CD4-positive, alpha-beta T cell treated with Interleukin-17A for 1 hour (primary cell): ENCODE measurements around the gene GPR87.
A peak's percentile ranks its signal among the peaks of the same experiment; 100 is the strongest.

Source experiments
- DNase-seq: peaks from one replicate; pipeline ENCODE4 v3.0.0-alpha.2; 2020

Gene GPR87

GRCh38 chr3:151315136-151315535, 1.5 kb downstream of the GPR87 start:
- DNase-seq = no peak

GRCh38 chr3:151314593-151314992, 2.0 kb downstream of the GPR87 start:
- no peak for DNase-seq

DNA sequence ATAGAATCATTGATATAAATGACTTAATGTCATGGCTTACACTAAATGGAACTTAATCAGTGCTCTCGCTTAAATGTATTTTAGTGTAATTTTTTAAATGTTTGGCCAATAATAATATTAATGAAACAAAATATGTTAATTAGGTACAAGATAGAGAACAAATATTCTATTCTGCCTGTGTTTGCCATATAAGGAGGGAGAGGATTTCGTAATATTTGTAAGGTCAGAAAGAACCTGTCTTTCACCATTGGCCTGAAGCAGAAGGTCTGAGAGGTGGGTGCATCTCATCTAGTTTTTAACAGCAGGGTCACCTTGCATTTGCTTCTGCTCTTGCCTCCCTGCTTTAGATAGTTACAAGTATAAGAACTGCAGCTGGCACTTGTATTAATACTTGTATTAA, 2.5 kb downstream of the GPR87 start:
- DNase-seq = no peak

- no peak for DNase-seq
Observed at GRCh38 chr3:151312972-151313371, 3.6 kb downstream of the GPR87 start.

- DNase-seq = no peak
Observed at GRCh38 chr3:151309566-151309965, 7.1 kb downstream of the GPR87 start.

GRCh38 chr3:151307583-151308488, 8.8 kb downstream of the GPR87 start:
- DNase-seq = no peak

GRCh38 chr3:151307131-151307530, 9.5 kb downstream of the GPR87 start:
- DNase-seq = no peak

- no peak for DNase-seq
Observed at GRCh38 chr3:151306168-151306810, 10.3 kb downstream of the GPR87 start.

- DNase-seq = no peak
Observed at GRCh38 chr3:151305775-151306151, 10.9 kb downstream of the GPR87 start.

GRCh38 chr3:151305060-151305774, 11.4 kb downstream of the GPR87 start:
- DNase-seq = no peak

GRCh38 chr3:151303751-151304150, 12.9 kb downstream of the GPR87 start:
- no peak for DNase-seq

DNA sequence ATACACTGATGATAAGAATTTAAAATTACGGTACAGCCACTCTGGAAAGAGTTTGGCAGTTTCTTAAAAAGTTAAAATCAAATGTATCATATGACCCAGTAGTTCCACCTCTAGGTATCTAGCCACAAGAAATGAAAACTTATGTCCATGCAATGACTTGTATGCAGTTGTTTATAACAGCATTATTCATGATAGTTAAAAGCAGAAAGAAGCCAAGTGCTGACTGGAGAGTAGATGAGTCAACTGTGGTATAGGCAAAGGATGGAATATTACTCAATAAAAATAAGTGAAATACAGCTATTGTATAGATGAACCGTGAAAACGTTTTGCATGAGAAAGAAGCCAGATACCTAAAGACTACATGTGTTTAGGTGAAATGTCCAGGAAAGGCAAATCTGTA, 14.8 kb downstream of the GPR87 start:
- no peak for DNase-seq

- DNase-seq = no peak
Observed at GRCh38 chr3:151300539-151300938, 16.1 kb downstream of the GPR87 start.

DNA sequence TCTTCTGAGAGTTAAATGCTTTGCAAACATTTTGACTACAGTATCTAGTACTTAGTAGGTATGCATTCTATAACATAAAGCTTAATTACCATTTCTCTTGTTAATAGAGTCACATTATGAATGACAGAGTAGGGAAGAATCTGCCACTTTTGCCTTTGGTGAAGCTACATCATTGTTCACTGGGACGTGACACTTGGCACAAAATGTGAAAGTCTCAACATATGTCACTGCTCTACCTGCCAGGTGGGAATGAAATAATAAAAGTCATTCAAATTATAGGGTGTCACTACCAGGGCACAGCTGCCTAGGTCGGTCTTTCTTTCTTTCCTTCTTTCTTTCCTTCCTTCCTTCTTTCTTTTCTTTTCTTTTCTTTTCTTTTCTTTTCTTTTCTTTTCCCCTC, 17.6 kb downstream of the GPR87 start:
- no peak for DNase-seq

DNA sequence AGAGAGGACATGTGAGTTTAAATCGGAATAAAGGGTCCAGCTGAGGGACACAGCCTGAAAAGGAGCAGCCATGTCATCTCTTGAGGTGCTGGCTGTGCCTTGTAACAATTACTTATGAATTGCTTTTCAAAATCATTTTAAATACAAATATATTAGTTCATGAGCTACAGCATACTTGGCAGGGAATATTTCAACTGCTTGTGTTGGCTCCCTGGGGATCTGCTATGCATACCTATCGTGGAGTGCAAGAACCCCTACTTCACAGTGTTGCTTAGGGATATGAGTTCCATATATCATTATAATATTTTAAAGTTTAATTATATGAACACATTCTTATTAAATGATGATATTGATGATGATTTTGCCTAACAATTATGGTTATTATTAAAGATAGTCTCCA, 19.2 kb downstream of the GPR87 start:
- DNase-seq = no peak

- no peak for DNase-seq
Observed at GRCh38 chr3:151296226-151296625, 20.4 kb downstream of the GPR87 start.

DNA sequence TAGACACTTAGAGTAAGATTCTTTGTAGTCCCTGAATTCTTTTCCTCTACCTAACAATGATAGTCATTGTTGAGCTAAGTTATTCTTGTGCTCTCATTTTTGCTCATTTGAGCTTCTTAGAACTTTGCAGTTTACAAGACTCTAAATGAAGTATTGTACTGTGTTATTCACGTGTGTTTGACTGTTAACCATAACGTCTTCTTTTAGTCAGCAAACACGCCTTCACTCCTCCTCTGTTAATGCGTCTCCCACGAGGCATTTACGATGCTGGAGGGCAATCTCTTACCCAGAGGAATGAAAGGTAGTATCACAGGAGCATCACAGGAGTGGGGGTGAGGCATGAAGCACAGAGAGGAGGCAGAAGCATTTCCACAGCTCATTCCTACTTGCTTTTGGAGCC, 23.5 kb downstream of the GPR87 start:
- no peak for DNase-seq

DNA sequence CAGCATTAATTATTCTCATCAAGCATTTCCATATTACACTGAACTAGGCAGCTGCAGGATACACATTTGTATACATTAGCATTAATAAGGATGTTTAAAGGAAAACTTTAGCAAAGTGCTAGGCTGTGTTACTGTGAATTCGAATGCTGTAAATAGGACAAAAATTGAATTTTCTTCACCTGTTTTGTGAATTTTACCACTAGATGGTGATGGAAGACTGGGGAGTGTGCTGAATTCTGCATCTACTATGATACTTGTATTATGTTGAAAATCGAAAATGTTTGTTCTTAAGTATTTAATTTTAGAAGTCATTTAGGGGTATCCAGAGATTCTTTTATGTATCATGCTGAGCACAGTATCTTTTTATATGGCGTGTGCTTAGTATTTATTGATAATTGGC, 25.9 kb downstream of the GPR87 start:
- no peak for DNase-seq

GRCh38 chr3:151289445-151289844, 27.2 kb downstream of the GPR87 start:
- no peak for DNase-seq

DNA sequence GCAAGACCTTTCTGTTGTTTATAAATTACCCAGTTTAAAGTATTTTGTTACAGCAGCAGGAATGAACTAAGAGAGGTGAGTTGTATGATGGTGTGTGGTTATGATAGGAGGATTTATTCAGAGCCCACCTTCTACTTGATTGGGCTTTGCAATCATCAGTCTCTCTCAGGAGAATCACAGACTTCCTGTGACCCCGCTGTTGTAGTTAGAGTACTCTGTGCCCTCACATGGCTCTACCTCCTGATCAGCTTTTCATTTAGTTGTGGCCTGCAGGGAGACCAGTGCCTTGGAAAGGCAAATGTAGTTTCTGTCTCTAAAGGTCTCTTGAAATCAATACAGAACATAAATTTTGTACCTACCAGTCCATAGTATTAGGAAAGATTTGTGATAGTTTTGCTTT, 30.7 kb downstream of the GPR87 start:
- DNase-seq = no peak

DNA sequence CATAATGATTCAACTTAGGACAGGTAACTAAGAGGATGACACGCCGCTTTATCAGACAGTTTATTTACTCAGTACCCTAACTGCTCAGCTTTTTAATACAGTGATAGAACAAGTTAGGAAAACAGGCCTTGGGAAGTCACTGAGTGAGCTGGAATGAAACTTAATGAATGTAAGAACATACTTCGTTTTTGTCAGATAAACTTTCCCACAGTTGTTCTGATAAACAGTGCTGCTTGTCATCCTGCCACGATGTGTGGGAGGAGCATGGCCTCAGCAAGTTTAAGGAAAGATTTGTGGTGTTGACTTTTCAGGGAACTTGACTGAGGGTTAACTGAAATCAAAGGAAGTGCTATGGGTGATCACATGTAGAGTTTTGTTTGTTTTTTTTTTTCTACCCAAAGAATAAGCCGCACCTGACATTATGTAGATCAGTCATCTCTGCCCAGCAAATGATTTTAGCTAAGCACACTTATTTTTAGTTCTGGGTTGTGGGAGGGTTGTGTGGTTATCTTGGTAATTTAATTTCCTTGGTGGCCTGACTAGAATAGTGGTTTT, 32.6 kb downstream of the GPR87 start:
- DNase-seq = peak; percentile 18

DNA sequence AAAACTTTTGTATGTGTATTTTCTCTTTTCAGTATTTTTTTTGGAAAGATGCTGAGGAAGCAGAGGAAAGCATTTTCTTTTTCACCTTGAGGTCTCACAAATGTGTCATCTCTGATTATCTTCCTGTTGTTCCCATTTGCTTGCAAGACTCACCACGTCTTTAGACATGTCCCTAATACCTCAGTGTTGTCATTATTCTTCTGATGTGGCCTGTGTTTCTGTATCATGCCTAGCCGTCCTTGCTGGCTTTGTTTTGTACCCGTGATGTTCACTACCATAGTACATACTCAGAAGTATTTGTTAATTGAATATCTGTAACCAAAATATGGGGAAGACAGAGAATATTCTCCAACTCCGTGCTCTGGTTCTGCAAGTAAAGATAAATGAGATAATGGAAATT, 33.2 kb downstream of the GPR87 start:
- no peak for DNase-seq

DNA sequence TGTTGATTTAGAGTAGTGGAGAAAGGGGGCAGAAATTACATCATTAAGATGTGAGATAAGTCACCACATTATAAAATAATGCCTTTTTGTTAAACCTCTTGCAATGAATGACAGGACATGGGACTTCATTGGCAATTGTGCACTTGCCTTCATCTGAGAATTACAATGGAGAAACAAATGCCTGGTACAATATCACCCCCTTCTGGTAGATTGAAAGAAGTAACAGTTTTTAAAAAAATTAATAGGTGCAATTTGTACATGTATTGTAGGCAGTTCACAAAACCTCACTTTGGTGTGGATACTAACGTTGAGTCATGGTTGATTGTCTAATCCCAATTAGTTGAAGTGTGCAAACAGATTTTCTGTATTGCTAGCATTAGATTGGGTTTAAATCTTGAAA, 33.7 kb downstream of the GPR87 start:
- peak; percentile 75 for DNase-seq
